ENCODE measurements around the gene DAG1.
"Not testable (repeated sequence)": the region's sequence is repeated elsewhere in the genome, so short reads cannot be mapped to it uniquely, and the experiment has no call there.

Gene DAG1

GRCh38 chr3:49470714-49471420 lies 800 bp downstream of the DAG1 start:
- no peak for DNase-seq

DNA sequence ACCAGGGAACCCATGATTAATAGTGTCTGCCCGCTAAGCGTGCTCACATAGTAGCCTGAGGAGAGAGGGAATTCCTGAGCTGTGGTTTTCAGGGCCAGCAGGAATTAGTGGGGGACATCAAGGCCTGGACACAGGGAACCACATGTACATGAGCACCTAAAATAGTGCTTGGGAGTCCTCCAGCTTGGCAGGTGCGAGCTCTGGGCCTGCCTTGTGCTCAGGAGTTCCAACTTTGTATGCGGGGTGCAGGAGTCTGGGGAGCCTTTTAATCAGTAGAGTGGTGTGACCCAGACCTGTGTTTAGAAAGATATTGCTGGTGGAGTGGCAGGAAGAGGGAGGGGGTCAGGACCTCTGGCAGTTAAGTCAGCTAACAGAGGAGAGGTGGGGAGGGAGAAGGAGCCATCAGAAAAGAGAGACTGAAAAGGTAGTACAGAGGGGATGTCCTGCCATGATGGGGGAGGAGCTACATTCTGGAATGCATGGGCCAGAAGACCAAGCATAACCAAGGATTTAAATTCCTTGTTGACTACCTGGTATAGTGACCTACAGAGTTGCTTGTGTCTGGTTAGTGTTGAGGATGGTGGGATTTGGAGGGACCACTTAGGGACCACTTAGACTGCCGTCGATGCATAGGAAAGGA lies 1.9 kb downstream of the DAG1 start:
- DNase-seq: no peak

DNA sequence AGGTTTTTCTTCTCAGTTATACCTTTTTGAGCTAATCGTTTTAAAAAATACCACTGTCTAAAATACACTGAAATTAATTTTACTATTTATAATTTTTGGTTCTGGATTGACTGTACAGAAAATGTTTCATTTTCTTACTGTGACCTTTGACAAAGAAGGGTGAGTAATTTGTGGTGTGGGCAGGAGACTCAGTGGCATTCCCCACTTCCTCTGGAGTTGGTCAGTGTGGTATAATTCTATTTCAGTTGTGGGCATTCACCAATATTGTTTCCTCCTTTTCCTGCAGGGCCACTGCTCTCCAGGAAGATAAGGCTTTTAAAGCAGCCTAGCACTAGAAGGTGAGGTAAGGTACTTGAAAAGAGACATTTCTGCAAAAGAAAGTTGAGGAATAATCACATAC lies 6.5 kb downstream of the DAG1 start:
- DNase-seq: no peak

DNA sequence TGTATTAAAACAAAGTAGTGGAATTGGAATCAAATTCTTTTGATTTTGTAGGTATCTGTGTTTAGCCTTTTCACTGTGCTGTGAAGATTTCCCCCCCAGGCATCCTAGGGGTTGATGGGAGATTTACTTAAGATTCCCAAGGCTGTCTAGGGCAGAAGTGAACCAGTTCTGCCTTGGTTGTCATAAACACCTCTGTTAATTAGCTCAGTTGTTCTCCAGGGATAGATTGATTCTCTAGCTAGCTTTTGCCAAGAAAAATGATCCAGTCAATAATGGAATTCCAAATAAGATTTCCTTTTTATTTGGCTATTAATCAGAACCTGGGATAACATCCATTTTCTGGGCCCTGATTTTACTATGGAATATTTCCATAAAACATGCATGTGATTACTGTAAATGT lies 12.7 kb downstream of the DAG1 start:
- no peak for DNase-seq

DNA sequence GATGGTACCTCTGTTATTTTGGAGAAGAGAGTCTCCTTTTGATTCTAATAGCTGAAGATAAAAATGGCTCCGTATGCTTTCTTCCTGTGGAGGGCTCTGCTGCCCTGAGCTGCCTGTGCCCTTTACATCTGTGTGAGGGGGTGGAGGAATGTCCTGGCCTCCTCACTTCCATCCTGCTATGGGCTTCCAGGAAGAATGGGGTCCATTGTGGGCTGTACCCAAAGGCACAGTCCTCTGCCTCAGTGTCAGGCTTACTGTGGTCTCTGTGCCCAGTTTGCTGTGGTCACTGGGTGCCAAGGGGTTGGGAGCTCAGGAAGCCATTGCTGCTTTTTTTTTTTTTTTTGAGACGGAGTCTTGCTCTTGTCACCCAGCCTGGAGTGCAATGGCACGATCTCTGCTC lies 14.4 kb downstream of the DAG1 start:
- no peak for DNase-seq

GRCh38 chr3:49489247-49489646 lies 19.2 kb downstream of the DAG1 start:
- DNase-seq: no peak

GRCh38 chr3:49492969-49493368 lies 22.9 kb downstream of the DAG1 start:
- DNase-seq: no peak

GRCh38 chr3:49493901-49494300 lies 23.8 kb downstream of the DAG1 start:
- DNase-seq: no peak

DNA sequence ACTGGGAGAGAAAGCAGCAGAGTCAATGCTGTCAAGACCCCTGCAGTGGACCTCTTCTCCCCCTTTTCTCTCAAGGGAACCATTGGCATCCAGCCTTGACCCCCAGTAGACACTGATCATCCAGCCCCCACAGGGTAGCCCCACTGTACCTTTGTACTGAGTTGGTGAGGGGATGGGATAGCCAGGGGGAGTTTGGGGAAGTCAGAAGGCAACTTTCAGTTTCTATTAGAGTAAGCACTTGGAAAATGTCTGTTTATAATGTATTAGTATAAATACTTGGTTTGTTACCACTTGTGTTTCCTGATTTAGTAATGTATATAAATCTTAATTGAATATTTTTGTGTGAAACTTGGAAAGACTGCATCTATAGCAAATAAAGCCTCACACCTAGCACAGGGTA lies 25.0 kb downstream of the DAG1 start:
- no peak for DNase-seq

DNA sequence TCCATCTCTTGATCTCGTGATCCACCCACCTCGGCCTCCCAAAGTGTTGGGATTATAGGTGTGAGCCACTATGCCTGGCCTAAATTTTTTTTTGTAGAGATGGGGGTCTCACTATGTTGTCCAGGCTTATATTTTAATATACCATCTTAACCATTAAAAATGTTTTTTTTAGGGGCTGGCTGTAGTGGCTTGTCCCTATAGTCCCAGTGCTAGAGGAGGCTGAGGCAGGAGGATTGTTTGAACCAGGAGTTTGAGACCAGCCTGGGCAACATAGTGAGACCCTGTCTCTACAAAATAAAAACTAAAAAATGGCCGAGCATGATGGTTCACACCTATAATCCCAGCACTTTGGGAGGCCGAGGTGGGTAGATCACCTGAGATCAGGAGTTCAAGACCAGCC lies 26.8 kb downstream of the DAG1 start:
- DNase-seq: not testable (repeated sequence)

DNA sequence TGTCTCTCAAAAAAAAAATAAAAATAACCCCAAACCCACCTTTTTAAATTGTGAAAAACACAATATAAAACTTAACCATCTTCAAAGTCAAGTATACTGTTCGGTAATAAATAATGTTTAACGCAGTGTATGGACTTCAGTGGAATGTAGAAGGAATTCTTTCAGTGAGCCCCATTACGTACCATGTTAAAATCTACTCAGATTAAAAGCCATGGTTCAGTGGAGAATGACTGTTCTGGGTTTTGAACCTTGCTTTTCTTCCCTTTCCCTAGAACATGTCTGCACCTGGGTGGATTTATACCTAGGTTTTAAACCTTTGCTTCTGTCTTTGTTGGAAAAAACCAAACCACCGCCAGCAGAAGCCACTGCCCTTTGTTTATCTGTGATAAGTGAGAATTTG lies 27.5 kb downstream of the DAG1 start:
- no peak for DNase-seq

GRCh38 chr3:49498239-49498638 lies 28.2 kb downstream of the DAG1 start:
- no peak for DNase-seq

GRCh38 chr3:49498648-49499047 lies 28.6 kb downstream of the DAG1 start:
- no peak for DNase-seq

DNA sequence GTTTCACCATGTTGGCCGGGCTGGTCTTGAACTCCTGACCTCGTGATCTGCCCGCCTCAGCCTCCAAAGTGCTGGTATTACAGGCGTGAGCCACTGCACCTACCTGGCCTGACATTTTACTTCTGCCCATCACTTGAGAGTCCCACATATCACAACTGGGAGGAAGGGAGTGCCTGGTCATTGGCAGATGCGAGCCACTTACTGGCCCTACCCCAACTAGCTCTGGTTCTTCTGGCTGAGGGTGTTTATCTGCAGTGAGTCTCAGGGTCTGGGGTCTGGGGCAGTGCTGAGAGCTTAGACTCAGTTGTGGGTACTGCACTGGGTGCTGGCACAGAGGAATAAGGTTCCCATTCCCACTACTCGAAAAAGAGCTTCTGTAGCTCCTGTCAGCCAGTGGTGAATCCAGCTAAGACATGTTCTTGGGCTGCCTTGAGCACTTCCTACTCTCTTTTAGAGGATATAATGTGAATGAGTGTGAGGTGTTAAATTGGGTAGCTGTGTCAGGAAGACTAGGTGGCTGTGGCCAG lies 30.2 kb downstream of the DAG1 start:
- DNase-seq: no peak

GRCh38 chr3:49500732-49501609 lies 30.9 kb downstream of the DAG1 start:
- peak; percentile 56 for DNase-seq

GRCh38 chr3:49501842-49502241 lies 31.8 kb downstream of the DAG1 start:
- no peak for DNase-seq

DNA sequence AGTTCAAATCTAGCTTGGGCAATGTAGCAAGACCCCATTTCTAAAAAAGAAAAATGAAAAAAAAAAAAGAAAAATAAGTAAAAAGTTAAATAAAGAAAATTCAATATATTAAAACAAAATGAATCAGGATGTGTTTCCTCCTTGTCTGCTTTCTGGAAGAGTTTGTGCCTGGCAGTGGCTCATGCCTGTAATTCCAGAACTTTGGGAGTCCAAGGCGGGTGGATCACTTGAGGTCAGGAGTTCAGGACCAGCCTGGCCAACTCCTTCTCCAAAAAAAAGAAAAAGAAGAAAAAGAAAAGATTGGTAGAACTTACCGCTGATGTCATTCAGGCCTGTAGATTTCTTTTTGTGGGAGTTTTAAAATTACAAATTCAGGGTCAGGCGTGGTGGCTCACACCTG lies 36.8 kb downstream of the DAG1 start:
- no peak for DNase-seq

DNA sequence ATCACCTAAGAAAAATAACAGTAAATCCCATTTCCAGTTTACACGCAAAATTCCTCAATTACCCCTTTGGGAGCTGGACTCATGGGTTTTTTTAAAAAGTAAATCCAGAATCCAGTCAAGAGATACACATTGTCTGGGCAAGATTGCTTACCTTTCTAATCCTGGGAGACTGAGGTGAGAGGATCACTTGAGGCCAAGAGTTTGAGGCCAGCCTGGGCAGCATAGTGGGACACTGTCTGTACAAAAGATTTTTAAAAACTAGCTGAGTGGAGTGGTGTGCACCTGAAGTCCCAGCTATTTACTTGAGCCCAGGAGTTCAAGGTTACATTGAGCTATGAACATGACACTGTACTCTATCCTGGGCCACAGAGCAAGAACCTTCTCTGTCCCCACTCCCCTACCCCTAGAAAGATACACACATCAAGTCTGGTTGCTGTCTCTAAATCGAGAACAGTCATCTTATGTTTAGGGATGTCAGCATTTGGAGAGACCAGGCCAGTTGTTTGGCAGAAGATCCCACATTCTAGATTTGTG lies 39.0 kb downstream of the DAG1 start:
- no peak for DNase-seq

DNA sequence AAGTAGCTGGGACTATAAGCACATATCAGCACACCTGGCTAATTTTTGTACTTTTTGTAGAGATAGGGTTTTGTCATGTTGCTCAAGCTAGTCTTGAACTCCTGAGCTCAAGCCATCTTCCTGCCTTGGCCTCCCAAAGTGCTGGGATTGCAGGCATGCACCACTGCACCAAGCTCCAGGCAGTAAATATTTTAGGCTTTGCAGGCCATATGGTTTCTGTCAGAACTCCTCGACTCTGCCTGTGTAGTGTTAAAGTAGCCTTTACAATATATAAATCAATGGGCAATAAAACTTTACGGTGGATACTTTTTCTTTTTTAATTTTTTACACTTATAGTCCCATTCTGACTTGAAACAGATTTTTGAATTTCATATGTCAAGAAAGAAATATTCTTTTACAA lies 41.6 kb downstream of the DAG1 start:
- no peak for DNase-seq

GRCh38 chr3:49512781-49513355 lies 42.8 kb downstream of the DAG1 start:
- no peak for DNase-seq

DNA sequence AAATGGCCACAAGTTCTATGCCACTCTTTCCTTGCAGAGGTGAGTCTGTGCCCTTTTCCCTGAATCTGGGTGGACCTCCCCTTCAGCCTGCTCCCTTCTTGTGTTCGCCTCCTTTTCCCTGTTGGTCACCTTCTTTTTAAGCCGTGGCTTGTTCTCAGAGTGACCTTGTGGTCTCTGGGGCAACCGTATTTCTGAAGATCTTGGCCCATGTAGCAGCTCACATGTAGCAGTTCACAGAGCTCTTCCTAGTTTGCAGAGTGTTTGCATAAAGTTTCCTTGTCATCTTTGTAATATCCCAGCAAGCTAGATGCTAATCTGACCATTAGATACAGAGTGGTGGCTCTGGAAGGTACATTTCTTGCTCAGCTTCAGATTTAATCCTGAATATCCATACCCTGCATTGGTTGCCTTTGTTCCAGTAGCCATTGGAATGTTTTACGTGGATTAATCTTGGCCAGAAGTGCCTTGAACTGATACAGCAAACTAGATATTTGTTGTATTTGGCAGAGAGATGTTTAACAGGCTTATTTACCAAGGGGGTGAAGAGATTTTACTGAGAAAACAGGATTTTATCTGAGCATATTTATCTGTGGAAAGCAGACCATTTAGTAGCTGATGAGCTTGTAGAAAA lies 43.5 kb downstream of the DAG1 start:
- no peak for DNase-seq

GRCh38 chr3:49518016-49518415 lies 47.9 kb downstream of the DAG1 start:
- DNase-seq: no peak

- DNase-seq: no peak
These were observed 48.4 kb downstream of the DAG1 start for GRCh38 chr3:49518441-49518840.

Data from SIG-M5 (cell line).